KMS-11 (cell line): ENCODE measurements around the gene DUOX1.
"Not testable (repeated sequence)": the region's sequence is repeated elsewhere in the genome, so short reads cannot be mapped to it uniquely, and the experiment has no call there.

Experiments used
- H2AFZ ChIP-seq: fragments of 200-600 bp; sonication (generic); 2 replicates; pipeline ENCODE4 v1.6.1; 2016; ENCODE audit warnings: antibody characterized with exemption, mixed run types, low read depth
- H3K27ac ChIP-seq: fragments of 200-600 bp; sonication (generic); 2 replicates; pipeline ENCODE4 v1.6.1; 2016; ENCODE audit warnings: mild to moderate bottlenecking, mixed run types
- H3K27me3 ChIP-seq: fragments of 200-600 bp; sonication (generic); 2 replicates; pipeline ENCODE4 v1.6.1; 2017; ENCODE audit warnings: mild to moderate bottlenecking, low read depth, mixed run types, moderate library complexity; ENCODE audit not compliant: insufficient read depth
- H3K36me3 ChIP-seq: fragments of 200-600 bp; sonication (generic); 2 replicates; pipeline ENCODE4 v1.6.1; 2017; ENCODE audit warnings: mild to moderate bottlenecking, mixed run types; ENCODE audit not compliant: insufficient read depth
- H3K4me1 ChIP-seq: fragments of 200-600 bp; sonication (generic); 2 replicates; pipeline ENCODE4 v1.6.1; 2016; ENCODE audit warnings: mild to moderate bottlenecking, low read depth, mixed run types; ENCODE audit not compliant: poor library complexity, severe bottlenecking
- H3K4me2 ChIP-seq: fragments of 200-600 bp; sonication (generic); 2 replicates; pipeline ENCODE4 v1.7.0; 2016; ENCODE audit warnings: mild to moderate bottlenecking, mixed run types
- H3K4me3 ChIP-seq: fragments of 200-600 bp; sonication (generic); IDR thresholded peaks from 2 replicates; pipeline ENCODE4 v1.6.1; 2017; ENCODE audit warnings: low read depth, low read length, mixed read lengths; ENCODE audit not compliant: insufficient read depth
- H3K79me2 ChIP-seq: fragments of 200-600 bp; sonication (generic); 2 replicates; pipeline ENCODE4 v1.6.1; 2016; ENCODE audit warnings: low read depth, mixed run types; ENCODE audit not compliant: insufficient read depth
- H3K9ac ChIP-seq: fragments of 200-600 bp; sonication (generic); 2 replicates; pipeline ENCODE4 v1.6.1; 2016; ENCODE audit warnings: mild to moderate bottlenecking, mixed run types
- H4K20me1 ChIP-seq: fragments of 200-600 bp; sonication (generic); 2 replicates; pipeline ENCODE4 v1.6.1; 2016; ENCODE audit warnings: mild to moderate bottlenecking, mixed run types; ENCODE audit not compliant: insufficient read depth
- TF ChIP-seq, protein P1 (sequence below): fragments of 200-600 bp; sonication (generic); conservative IDR thresholded peaks from 2 replicates; pipeline ENCODE4 v1.6.1; 2017; ENCODE audit warnings: low read depth, mild to moderate bottlenecking, antibody characterized with exemption, low read length, moderate library complexity, mixed read lengths

The DUOX1 gene

DNA sequence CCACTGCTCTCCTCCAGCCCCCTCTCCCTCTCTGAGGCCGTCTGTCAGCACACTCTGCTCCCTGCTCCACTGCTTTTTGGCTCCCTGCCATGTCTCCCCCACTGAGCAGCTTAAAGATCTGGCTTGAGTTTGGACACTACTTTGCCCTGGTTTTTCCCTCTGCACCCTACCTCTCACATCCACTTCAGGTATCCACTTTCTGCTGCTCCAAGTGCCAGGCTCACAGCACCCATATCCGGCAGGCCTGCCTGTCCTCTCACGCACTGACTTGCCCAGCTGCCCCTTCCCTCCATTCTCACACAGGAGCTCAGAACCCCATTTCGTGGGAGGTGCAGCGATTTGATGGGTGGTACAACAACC is 3.7 kb downstream of the DUOX1 start:
- H3K36me3 ChIP-seq = no peaks in the 10 kb centered on the region
- H3K4me3 ChIP-seq = no peak overlapping the region
- H3K4me1 ChIP-seq = no peaks in the 10 kb centered on the region
- no peak overlapping the region for H3K27ac ChIP-seq
- no peaks in the 10 kb centered on the region for H3K79me2 ChIP-seq
- H3K4me2 ChIP-seq = no peak overlapping the region
- no peaks in the 10 kb centered on the region for H4K20me1 ChIP-seq
- TF ChIP-seq, protein P1, sequence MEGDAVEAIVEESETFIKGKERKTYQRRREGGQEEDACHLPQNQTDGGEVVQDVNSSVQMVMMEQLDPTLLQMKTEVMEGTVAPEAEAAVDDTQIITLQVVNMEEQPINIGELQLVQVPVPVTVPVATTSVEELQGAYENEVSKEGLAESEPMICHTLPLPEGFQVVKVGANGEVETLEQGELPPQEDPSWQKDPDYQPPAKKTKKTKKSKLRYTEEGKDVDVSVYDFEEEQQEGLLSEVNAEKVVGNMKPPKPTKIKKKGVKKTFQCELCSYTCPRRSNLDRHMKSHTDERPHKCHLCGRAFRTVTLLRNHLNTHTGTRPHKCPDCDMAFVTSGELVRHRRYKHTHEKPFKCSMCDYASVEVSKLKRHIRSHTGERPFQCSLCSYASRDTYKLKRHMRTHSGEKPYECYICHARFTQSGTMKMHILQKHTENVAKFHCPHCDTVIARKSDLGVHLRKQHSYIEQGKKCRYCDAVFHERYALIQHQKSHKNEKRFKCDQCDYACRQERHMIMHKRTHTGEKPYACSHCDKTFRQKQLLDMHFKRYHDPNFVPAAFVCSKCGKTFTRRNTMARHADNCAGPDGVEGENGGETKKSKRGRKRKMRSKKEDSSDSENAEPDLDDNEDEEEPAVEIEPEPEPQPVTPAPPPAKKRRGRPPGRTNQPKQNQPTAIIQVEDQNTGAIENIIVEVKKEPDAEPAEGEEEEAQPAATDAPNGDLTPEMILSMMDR = no peak
- no peak overlapping the region for H2AFZ ChIP-seq
- no peaks in the 10 kb centered on the region for H3K27me3 ChIP-seq
- H3K9ac ChIP-seq = no peak overlapping the region

DNA sequence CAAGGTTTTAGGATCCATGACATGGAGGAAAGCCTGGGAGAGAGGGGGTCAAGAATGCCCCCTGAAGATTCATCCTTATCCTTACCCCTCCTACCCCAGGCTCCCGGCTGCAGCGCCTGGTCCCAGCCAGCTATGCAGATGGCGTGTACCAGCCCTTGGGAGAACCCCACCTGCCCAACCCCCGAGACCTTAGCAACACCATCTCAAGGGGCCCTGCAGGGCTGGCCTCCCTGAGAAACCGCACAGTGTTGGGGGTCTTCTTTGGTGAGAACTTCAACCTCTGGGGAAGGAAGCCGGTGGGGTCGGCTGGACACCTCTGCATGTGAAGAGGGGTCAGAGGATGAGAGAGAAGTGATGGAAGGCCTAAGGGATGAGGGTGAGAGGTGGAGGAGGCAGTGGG is 4.3 kb downstream of the DUOX1 start:
- H3K4me2 ChIP-seq = no peak overlapping the region
- no peaks in the 10 kb centered on the region for H4K20me1 ChIP-seq
- no peaks in the 10 kb centered on the region for H3K27me3 ChIP-seq
- no peaks in the 10 kb centered on the region for H3K36me3 ChIP-seq
- TF ChIP-seq, protein P1 = no peak
- no peak overlapping the region for H3K9ac ChIP-seq
- H3K79me2 ChIP-seq = no peaks in the 10 kb centered on the region
- H3K4me1 ChIP-seq = no peaks in the 10 kb centered on the region
- no peak overlapping the region for H2AFZ ChIP-seq
- H3K27ac ChIP-seq = no peak overlapping the region
- H3K4me3 ChIP-seq = no peak overlapping the region

DNA sequence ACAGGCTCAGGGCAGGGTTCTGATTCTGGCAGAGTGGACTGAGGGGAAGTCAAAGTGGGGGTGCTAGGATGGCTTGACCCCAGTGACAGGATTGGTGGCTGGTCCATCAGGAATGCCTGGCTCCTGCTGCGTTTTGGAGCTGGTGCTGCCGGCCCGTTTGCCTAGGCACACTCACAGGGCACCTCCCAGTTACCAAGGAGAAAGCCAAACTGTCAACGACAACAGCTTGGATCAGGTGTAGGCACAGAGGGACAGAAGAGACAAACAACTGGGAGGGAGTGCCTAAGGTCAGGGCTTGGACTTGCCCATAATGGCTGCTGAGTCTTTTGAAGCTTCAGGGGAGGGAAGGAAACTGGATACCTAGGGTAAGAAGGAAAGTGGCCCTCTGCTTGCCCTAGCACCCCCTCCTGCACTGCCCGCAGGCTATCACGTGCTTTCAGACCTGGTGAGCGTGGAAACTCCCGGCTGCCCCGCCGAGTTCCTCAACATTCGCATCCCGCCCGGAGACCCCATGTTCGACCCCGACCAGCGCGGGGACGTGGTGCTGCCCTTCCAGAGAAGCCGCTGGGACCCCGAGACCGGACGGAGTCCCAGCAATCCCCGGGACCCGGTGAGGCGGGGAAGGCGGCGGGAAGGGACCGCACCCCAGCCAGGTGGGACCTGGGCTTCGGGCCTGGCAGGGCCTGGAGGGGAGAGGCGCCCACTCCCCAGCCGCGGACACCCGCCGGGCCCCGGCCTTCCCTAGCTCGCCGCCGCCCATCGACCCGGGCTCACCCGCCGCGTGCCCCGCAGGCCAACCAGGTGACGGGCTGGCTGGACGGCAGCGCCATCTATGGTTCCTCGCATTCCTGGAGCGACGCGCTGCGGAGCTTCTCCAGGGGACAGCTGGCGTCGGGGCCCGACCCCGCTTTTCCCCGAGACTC is 5.1 kb downstream of the DUOX1 start:
- Histone ChIP-seq H3K36me3 (no peaks in the 10 kb centered on the region), H3K4me1 (no peaks in the 10 kb centered on the region), H3K79me2 (no peaks in the 10 kb centered on the region), H3K27ac (no peak overlapping the region), H4K20me1 (no peaks in the 10 kb centered on the region), H2AFZ (no peak overlapping the region), H3K27me3 (no peaks in the 10 kb centered on the region), H3K4me2 (no peak overlapping the region), H3K4me3 (no peak overlapping the region), H3K9ac (no peak overlapping the region)
- TF ChIP-seq, protein P1 = no peak

DNA sequence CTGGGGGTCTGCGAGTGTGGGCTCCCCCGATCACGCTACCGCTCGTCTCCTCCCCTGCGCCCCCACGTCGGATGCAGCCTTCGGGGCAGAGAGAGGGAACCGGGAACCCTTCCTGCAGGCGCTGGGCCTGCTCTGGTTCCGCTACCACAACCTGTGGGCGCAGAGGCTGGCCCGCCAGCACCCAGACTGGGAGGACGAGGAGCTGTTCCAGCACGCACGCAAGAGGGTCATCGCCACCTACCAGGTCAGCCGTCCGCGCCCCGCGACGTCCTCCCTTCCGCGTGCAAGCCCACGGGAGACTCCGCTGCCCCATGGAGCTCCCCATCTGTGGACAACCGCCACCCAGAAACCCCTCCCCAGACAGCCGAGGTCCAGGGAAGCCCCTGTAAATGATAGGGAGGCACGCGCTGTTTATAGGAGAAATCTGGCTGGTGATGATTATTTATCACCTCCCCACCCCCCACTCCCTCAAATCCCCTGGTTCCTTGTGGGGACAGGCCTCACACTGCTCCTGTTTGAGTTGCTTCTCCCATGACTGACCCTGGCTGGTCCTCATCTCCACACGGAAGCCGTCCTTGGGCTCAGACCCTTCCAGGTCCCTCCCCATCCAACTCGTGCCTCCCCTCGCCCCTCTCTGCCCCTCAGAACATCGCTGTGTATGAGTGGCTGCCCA is 6.0 kb downstream of the DUOX1 start:
- H3K9ac ChIP-seq, H3K27me3 ChIP-seq, H3K4me3 ChIP-seq, H3K79me2 ChIP-seq, H3K4me1 ChIP-seq, H3K4me2 ChIP-seq, H3K36me3 ChIP-seq, H3K27ac ChIP-seq, H4K20me1 ChIP-seq, H2AFZ ChIP-seq: not testable (repeated sequence)

DNA sequence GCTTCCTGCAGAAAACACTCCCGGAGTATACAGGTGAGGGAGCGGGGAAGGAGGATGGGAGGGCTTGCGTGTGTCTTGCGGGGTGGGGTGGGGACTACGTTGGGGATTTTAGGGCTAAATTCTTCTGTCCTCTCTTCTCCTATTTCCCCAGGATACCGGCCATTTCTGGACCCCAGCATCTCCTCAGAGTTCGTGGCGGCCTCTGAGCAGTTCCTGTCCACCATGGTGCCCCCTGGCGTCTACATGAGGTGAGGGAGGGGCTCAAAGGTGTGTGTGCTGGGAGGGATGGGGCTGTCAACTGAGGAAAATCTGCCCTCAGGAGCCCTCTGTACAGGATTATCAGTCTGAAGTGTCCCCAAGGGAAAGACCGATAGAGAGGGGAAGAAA is 6.6 kb downstream of the DUOX1 start:
- H3K4me3 ChIP-seq = no peak overlapping the region
- no peaks in the 10 kb centered on the region for H4K20me1 ChIP-seq
- H3K79me2 ChIP-seq = no peaks in the 10 kb centered on the region
- no peaks in the 10 kb centered on the region for H3K36me3 ChIP-seq
- no peak overlapping the region for H3K9ac ChIP-seq
- no peaks in the 10 kb centered on the region for H3K4me1 ChIP-seq
- no peak overlapping the region for H3K27ac ChIP-seq
- no peaks in the 10 kb centered on the region for H3K27me3 ChIP-seq
- no peak overlapping the region for H3K4me2 ChIP-seq
- H2AFZ ChIP-seq = no peak overlapping the region
- TF ChIP-seq, protein P1 = no peak
